T1000 (cell line): ENCODE measurements around the gene ANKMY1.

Experiments used
- DNase-seq: peaks from one replicate; lab custom pipeline; 2025; ENCODE audit warnings: mixed read lengths; lab: John Stamatoyannopoulos, UW

The ANKMY1 gene

GRCh38 chr2:240557808-240558207 is at the start of gene ANKMY1:
Gene ANKMY1, minus strand, starts transcription at chr2:240557988. Its CDS starts 653 bp downstream, at chr2:240557335.
- DNase-seq = peak; percentile 29

GRCh38 chr2:240605867-240606743 is 48.3 kb upstream of the ANKMY1 start:
- DNase-seq = no peak

GRCh38 chr2:240604939-240605716 is 47.3 kb upstream of the ANKMY1 start:
- DNase-seq = no peak

- no peak for DNase-seq
Measured at GRCh38 chr2:240604291-240604938, 46.6 kb upstream of the ANKMY1 start.

- no peak for DNase-seq
Measured at GRCh38 chr2:240603846-240604245, 46.1 kb upstream of the ANKMY1 start.

- DNase-seq = no peak
Measured at GRCh38 chr2:240603081-240603835, 45.5 kb upstream of the ANKMY1 start.

GRCh38 chr2:240602266-240603050 is 44.7 kb upstream of the ANKMY1 start:
- DNase-seq = no peak

- no peak for DNase-seq
Measured at GRCh38 chr2:240601831-240602160, 44.0 kb upstream of the ANKMY1 start.

- no peak for DNase-seq
Measured at GRCh38 chr2:240601061-240601830, 43.5 kb upstream of the ANKMY1 start.

GRCh38 chr2:240600451-240600961 is 42.7 kb upstream of the ANKMY1 start:
- DNase-seq = no peak

GRCh38 chr2:240599141-240599583 is 41.4 kb upstream of the ANKMY1 start:
- DNase-seq = no peak

GRCh38 chr2:240598311-240598911 is 40.6 kb upstream of the ANKMY1 start:
- DNase-seq = no peak

GRCh38 chr2:240597419-240598181 is 39.8 kb upstream of the ANKMY1 start:
- DNase-seq = no peak

GRCh38 chr2:240597054-240597418 is 39.2 kb upstream of the ANKMY1 start:
- no peak for DNase-seq

- DNase-seq = no peak
Measured at GRCh38 chr2:240596491-240596931, 38.7 kb upstream of the ANKMY1 start.

GRCh38 chr2:240596080-240596460 is 38.3 kb upstream of the ANKMY1 start:
- DNase-seq = no peak

- DNase-seq = no peak
Measured at GRCh38 chr2:240595381-240596079, 37.7 kb upstream of the ANKMY1 start.
